DND-41 (cell line): Measurements from ENCODE around the gene OR1G1.
"Not testable (repeated sequence)": the region's sequence is repeated elsewhere in the genome, so short reads cannot be mapped to it uniquely, and the experiment has no call there.

Source experiments
- EZH2 ChIP-seq: IDR thresholded peaks from 3 replicates; pipeline ENCODE4 v1.6.1; 2012; ENCODE audit warnings: borderline replicate concordance, low read depth, mild to moderate bottlenecking, moderate library complexity, low read length, inconsistent platforms; ENCODE audit not compliant: severe bottlenecking
- TF ChIP-seq, protein P1 (sequence below): IDR thresholded peaks from 2 replicates; pipeline ENCODE4 v1.5.1; 2012; ENCODE audit warnings: borderline replicate concordance, low read length, moderate library complexity, mild to moderate bottlenecking; ENCODE audit not compliant: poor library complexity, severe bottlenecking; ENCODE audit errors: extremely low read depth

DNA sequence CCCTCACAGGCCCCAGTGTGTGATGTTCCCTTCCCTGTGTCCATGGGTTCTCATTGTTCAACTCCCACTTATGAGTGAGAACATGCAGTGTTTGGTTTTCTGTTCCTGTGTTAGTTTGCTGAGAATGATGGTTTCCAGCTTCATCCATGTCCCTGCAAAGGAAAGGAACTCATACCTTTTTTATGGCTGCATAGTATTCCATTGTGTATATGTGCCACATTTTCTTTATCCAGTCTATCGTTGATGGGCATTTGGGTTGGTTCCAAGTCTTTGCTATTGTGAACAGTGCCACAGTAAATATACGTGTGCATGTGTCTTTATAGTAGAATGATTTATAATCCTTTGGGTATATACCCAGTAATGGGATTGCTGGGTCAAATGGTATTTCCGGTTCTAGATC is 10.1 kb upstream of the OR1G1 start:
- TF ChIP-seq, protein P1, sequence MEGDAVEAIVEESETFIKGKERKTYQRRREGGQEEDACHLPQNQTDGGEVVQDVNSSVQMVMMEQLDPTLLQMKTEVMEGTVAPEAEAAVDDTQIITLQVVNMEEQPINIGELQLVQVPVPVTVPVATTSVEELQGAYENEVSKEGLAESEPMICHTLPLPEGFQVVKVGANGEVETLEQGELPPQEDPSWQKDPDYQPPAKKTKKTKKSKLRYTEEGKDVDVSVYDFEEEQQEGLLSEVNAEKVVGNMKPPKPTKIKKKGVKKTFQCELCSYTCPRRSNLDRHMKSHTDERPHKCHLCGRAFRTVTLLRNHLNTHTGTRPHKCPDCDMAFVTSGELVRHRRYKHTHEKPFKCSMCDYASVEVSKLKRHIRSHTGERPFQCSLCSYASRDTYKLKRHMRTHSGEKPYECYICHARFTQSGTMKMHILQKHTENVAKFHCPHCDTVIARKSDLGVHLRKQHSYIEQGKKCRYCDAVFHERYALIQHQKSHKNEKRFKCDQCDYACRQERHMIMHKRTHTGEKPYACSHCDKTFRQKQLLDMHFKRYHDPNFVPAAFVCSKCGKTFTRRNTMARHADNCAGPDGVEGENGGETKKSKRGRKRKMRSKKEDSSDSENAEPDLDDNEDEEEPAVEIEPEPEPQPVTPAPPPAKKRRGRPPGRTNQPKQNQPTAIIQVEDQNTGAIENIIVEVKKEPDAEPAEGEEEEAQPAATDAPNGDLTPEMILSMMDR = not testable (repeated sequence)
- TF ChIP-seq EZH2 = not testable (repeated sequence)
